HG03342 (cell line): ENCODE measurements around the gene HYLS1.
"Not testable (repeated sequence)": the region's sequence is repeated elsewhere in the genome, so short reads cannot be mapped to it uniquely, and the experiment has no call there.

Source experiments
- ATAC-seq: cut with Tn5 transposase; IDR thresholded peaks from one replicate; pipeline ENCODE4 v1.9.1; 2021; ENCODE audit warnings: mild to moderate bottlenecking, moderate library complexity; ENCODE audit not compliant: unreplicated experiment

The HYLS1 gene, protein sequence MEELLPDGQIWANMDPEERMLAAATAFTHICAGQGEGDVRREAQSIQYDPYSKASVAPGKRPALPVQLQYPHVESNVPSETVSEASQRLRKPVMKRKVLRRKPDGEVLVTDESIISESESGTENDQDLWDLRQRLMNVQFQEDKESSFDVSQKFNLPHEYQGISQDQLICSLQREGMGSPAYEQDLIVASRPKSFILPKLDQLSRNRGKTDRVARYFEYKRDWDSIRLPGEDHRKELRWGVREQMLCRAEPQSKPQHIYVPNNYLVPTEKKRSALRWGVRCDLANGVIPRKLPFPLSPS

DNA sequence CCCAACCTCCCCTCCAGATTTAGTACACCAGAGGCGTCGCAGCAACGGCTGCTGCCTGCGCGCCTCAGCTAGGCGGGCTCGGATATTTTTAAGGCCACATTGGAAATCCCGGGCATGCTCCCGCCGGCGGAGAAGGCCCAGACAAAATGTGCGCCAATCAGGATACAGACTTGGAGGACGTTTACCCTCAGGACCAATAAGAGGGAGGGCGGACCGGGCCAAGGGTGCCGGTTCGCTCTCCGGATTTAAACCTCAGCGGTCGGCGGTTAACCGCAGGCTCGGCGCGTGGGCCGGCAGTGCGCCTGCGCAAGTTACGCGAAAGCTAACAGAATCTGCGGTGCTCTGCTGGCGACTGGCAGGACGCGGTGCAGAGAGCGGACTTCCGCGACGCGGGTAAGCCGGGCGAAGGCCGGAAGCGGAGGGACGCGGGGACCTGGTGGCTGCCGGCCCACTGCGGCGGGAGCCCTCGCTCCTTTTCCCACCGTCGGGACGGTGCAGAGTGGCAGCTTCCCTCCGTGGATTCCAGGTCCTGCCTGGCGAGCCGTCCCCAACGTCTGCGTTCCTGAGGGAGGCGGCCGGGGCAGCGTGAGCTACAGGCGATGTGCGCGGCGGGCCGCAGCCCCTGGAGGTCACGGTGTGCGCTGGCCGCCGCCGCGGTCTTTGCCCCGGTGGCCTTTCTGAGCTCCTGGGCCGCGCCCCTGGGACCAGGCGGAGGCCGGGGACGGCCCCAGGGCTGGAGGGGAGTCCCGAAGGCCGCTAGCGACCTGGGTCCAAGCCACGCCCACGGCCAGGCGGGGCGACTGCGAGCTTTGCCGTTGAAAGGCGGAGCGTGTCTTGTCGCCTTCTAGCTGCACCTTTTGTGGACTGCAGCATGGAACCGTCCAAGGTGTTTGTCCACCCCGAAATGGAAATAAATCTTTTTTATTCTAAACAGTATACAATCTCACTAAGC lies at the start of gene HYLS1:
Gene HYLS1 (plus strand): TSS at position 296 of the 952 bp plus-strand sequence. CDS start 11,701 bp downstream, outside the sequence.
- peak; percentile 88 for ATAC-seq

DNA sequence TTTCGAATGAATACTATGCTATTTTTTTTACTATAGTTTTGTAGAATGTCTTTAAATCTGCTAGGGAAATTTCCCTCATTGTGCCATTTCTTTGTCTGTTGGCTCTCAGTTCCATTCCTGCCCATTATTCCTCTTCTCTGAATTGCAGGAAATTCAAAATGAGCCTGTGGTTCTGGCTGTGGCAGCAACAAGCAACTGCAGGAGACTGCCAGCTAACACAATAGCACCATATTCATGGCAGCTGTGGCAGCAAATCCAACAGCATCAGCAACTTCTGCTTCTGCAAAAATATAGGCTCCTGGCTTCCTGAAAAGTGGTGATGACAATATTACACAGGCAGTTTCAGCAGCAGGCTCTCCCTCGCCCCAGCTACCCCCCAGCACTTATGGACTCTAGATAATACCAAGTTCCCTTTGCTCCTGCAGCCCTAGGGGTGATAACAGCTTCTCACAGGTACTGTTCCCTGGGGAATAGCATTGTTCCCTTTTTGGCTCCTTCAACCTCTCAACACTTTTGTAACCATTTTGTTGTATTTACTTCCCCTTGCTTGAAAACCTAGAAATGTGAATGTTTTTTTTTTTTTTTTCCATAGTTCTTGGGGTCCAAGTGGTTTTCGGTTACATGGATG lies 45.0 kb upstream of the HYLS1 start:
- no peak for ATAC-seq

DNA sequence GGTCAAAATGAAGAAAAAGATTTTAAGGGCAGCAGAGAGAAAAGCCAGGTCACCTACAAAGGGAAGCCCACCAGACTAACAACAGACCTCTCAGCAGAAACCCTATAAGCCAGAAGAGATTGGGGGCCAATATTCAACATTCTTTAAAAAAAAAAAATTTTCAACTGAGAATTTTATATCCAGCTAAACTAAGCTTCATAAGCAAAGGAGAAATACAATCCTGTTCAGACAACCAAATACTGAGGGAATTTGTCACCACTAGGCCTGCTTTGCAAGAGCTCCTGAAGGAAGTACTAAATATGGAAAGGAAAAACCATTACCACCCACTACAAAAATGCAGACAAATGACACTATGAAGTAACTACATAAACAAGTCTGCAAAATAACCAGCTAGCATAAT lies 41.3 kb upstream of the HYLS1 start:
- no peak for ATAC-seq

DNA sequence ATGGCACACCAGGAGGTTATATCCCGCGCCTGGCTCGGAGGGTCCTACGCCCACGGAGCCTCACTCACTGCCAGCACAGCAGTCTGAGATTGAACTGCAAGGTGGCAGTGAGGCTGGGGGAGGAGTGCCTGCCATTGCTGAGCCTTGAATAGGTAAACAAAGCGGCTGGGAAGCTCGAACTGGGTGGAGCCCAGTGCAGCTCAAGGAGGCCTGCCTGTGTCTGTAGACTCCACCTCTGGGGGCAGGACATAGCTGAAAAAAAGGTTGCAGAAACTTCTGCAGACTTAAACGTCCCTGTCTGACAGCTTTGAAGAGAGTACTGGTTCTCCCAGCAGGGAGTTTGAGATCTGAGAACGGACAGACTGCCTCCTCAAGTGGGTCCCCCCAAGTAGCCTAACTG lies 29.8 kb upstream of the HYLS1 start:
- ATAC-seq = not testable (repeated sequence)

DNA sequence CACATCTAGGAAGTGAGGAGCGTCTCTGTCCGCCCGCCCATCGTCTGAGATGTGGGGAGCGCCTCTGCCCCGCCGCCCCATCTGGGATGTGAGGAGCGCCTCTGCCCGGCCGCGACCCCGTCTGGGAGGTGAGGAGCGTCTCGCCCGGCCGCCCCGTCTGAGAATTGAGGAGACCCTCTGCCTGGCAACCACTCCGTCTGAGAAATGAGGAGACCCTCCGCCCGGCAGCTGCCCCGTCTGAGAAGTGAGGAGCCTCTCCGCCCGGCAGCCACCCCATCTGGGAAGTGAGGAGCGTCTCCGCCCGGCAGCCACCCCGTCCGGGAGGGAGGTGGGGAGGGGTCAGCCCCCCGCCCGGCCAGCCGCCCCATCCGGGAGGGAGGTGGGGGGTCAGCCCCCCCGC lies 24.7 kb upstream of the HYLS1 start:
- not testable (repeated sequence) for ATAC-seq

DNA sequence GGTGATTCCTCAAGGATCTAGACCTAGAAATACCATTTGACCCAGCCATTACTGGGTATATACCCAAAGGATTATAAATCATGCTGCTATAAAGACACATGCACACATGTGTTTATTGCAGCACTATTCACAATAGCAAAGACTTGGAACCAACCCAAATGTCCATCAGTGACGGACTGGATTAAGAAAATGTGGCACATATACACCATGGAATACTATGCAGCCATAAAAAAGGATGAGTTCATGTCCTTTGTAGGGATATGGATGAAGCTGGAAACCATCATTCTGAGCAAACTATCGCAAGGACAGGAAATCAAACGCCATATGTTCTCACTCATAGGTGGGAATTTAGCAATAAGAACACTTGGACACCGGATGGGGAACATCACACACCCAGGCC lies 22.1 kb upstream of the HYLS1 start:
- not testable (repeated sequence) for ATAC-seq

DNA sequence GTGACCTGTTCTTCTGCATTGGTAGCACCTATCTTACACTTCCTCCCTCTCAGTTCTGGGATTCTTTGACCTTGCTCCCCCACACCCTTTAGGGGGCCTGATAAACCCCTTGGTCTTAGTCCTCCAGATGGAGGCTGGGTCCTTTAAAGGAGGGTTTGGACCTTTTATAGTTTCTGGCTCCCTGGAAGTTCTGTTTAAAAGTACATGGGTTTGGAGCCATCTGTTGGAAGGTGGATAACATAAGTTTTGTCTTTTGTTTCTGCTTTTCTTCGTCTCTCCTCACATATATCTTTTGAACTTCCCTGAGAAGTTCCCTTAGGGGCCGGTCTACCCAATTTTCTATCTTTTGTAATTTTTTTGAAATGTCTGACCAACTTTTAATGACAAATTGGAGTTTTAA lies 17.9 kb upstream of the HYLS1 start:
- no peak for ATAC-seq

DNA sequence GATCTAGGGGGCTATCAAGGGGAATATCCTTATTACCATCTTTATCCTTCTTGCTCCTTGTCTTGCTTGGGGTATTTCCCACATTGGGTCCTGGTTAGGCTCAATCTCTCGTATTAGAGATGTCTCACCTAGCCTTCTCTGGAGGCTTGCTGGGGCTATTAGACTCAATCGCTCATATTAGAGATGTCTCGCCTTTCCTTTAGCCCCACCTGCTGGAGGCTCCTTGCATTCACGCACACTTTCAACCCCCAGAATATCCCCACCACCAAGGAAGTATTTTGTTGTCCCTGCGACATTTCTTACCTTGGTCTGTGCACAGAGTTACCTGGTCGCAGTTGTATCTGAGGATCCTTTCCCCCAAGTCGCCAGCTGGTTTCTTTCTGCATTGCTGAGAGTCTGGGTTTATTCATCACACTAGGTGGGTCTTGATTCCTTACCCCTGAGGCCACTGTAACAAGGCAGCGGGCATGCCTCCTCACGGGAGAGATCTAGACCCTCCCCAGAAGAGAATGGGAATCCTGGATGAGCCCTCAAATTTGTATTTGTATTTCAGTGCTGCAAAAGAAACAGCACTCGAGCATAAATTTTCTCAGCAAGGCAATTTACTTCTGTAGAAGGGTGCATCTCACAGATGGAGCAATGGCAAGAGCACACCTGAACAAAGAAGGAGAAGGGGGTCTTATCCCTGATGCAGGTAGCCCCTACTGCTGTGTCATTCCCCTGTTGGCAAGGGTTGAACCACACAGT lies 15.9 kb upstream of the HYLS1 start:
- ATAC-seq = no peak

DNA sequence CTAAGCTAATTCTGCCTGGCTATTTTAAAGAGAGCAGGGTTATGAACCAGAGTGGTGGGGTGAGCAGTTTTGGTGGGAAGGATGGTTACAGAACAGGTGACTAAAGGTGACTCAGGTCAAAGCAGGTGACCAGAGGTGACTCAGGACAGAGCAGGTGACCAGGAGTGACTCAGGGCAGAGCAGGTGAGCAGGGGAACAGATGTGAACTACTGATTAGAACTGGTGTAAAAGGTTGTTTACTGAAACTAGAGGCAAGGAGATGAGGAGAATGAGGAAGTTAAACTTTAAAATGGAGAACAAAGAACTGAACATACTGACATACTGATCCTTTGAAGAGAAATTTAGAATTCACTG lies 15.4 kb upstream of the HYLS1 start:
- no peak for ATAC-seq

DNA sequence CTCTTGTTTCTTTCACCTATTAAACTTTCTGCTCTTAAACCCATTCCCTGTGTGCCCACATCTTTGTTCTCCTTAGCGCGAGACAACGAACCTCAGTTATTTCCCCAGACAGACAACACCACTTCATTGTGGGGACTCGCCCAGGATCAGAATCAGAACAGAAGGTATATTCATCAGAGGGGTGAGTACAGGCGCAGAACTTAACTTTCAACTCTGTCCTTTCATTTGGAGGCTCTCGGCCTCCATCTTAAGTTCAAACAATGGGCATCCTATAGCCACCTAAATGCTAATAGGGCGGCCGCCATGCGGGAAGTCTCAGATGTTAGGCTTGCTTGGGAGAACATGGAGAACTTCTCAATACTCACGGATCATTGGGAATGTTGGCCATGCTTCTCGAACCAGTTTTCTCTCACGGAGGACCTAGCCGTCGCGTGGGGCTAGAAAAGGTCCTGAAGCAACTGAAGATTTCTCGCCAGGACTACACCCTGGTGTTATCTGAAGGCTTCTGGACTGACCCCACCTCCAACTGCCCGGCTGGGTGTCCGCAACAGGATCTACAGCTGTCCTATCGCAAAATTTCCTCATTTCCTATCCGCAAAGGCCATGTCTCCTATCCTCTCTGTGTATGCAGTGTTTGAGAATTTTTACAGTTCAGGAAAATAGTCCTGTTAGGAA lies 13.4 kb upstream of the HYLS1 start:
- no peak for ATAC-seq

DNA sequence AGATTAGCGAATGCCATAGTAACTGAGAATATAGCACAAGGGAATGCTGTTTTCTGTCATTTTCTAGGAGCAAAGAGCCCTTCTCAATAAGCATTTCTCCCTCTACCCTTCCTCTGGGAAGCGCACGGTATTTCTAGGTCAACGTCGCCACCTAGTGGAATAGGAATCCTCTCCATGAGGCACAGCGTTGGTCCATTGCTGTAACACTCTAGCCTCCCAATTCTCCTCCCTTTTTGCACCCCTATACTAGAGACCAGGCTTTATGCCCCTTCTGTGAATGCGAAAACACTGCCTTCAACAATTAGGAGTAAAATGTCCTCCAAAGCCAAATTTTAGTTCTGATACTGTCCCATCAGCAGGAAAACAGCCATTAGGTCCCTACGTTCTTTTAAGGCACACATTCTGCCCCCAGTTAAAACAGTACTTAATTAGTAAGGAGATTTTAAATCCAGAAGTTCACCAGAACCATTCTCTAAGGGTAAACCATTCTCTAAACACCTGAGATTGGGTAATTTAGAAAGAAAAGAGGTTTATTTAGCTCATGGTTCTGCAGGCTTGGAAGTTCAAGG lies 12.8 kb upstream of the HYLS1 start:
- ATAC-seq = peak; percentile 78

DNA sequence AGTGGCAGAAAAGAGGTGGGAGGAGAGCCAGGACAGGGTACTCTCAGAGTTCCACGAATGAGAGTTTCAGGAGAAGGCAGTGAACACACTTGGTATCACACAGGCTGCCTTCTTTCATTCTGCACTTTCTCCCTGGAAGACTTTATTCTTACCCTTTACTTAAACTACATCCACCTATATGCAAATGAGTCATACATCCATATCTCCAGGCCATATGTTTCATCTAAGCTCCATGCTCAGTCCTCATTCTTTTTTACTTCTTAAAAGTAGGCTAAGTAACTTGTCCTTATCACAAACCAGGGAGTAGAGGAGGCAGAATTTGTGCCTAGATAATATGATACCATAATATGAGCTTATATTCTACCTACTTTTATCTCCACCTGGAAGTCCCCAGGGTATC lies 6.2 kb upstream of the HYLS1 start:
- ATAC-seq = no peak

DNA sequence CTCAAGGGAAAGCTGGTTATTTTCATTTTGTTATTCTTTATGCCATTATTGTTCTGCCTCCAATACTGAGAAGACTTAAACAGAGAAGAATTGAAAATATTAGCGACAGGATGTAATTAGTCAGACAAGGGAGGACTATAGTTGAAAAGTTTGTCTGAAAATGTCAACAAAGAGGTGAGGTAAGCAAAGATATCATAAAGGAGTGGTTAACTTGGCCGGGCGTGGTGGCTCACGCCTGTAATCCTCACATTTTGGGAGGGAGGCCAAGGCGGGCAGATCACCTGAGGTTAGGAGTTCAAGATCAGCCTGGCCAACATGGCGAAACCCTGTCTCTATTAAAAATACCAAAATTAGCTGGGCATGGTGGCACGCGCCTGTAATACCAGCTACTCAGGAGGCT lies 4.1 kb upstream of the HYLS1 start:
- no peak for ATAC-seq

DNA sequence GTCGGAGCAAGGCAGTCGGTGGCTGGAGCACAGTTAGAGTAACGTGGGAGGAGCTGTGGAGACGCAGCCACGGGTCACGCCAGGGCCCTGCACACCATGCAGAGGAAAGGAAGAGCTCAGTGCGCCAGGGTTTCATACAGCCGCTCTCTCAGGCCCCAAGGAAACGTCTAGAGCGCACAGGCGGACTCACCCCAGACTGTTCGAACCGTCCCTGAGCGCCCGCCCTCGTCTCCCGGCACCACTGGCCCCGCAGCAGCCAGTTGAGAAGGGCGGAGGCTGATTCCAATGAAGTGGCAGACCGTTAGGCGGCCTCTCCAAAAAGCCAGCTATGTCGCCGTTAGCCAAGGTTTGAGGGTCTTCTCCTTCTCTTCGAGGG lies 483 bp upstream of the HYLS1 start:
- peak; percentile 27 for ATAC-seq

DNA sequence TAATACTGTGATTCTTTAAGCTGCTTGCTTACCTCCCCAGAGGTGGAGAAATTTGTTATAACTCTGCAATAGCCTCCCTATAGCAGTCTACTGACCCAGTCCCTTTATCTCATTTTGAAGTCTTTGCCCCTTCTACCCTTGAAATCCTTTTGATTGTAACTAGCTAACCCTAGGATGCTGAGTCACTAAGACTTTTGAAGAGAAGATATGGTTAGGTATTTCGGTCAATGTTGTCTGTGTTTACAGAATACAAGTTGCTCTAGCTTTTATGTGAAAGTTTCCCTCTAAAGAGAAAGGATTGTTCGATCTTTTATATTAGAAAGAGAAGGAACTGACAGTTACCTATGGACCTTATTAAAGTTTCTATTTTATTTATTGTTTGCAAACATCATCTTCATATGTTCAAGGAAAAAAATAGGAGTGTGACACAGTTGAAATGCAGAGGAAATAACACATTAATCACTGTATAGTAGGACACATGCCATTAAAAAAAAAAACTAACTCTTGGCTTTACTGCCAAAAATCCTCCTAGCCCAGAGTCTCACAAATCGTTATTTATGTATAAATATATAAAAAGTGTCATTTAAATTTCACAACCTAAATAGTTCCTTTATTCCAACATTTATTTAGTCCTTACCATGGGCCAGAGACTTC lies 3.1 kb downstream of the HYLS1 start:
- ATAC-seq = no peak

DNA sequence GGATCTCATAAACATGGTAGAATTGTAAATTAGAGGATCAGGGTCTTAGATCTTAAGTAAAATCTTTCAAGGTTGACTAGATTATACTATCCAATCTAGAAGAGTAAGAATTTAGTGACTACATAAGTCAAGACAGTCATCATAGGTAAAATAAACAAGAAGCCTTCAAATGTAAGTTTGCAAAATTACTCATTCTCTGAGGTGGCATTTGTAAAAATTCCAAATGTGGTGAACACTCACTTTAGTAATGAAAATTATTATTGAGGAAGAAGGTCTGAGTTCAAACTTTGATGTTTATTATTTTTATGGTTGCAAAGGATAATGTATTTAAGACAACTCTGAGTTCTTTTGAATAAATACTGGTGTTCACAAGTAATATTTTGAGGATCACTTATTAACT lies 4.6 kb downstream of the HYLS1 start:
- ATAC-seq = no peak

DNA sequence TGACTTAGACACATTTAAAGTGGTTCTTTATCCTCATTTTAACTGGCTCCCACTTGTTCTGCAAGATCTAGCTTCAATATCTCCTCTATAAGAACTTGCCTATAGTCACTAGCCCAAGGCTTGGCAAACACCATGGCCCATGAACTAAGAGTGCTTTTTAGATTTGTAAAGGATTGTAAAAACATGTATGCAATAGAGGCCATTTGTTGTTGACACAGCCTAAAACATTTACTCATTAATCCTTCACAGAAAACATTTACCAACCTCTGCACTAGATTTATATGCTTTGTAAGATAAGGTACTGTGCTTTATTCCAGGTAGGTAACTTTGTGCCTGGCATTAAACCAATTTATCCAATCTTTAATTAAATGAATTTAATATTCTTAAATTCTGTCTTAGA lies 5.5 kb downstream of the HYLS1 start:
- ATAC-seq = no peak

DNA sequence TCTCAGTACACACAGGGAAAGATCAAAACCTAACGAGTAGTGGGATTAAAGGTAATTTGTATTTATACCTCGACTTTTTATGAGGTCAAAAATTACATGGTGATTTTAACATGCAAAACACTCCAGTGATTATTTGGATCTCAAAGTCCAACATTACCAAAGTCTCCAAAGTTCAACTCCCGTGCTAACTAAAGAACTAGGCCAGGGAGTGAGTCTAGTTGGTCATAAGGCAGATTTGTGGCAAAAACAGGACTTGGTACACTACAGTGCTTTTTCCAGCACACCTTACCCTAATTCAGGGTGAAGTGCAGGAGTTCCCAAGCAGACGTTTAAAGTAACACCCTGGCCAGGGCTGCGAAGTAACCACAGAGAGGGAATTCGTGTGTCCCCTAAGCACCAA lies 14.4 kb downstream of the HYLS1 start:
- no peak for ATAC-seq

DNA sequence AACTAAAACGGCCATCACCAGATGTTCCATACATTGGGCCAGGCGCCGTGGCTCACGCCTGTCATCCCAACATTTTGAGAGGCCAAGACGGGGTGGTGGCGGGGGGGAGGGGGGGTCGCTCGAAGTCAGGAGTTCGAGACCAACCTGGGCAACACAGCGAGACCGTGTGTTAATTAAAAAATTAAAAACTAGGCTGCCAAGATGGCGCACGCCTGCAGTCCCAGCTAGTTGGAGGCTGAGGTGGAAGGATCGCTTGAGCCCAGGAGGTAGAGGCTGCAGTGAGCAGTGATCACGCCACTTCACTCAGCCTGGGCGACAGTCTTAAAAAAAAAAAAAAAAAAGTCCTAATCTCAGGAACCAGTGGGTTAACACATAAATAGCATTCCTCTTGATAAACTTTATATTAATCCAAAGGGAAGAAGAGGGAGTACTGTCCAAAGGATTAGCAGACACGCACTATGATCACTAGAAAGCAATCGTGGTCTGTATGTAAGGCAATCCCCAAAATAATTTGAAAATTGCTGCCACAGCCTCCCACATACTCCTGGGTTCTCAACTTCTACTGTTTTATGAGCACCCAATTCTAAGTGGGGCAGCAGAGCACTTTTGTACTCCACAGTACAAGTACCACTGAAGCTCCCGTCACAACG lies 14.9 kb downstream of the HYLS1 start:
- no peak for ATAC-seq
